Skin of body (tissue), 2 donors: ENCODE data around the gene THSD7A. TPM values are rescaled to one million over a fixed set of nuclear protein-coding genes. Genes with fewer than 3 reads are reported as not detected.
"Not testable (repeated sequence)": the region's sequence is repeated elsewhere in the genome, so short reads cannot be mapped to it uniquely, and the experiment has no call there.

Source experiments
- DNase-seq: peaks from one replicate; lab custom pipeline; 2025; lab: John Stamatoyannopoulos, UW
- total RNA-seq: library from RNA; depleted of rRNA; stranded (reverse); fragments of >200 nt; gene quantifications from one replicate; pipeline ENCODE4 v1.2.3, GENCODE V29; 2014

THSD7A gene
- total RNA-seq, 1 donor from 2014 or later = 6.9 TPM

GRCh38 chr7:11461946-11462345, 370.1 kb downstream of the THSD7A start:
- no peak for DNase-seq

- DNase-seq = peak; percentile 57
Observed at GRCh38 chr7:11458736-11459483, 373.1 kb downstream of the THSD7A start.

- DNase-seq = no peak
Observed at GRCh38 chr7:11457419-11457818, 374.6 kb downstream of the THSD7A start.

- no peak for DNase-seq
Observed at GRCh38 chr7:11456574-11456973, 375.4 kb downstream of the THSD7A start.

DNA sequence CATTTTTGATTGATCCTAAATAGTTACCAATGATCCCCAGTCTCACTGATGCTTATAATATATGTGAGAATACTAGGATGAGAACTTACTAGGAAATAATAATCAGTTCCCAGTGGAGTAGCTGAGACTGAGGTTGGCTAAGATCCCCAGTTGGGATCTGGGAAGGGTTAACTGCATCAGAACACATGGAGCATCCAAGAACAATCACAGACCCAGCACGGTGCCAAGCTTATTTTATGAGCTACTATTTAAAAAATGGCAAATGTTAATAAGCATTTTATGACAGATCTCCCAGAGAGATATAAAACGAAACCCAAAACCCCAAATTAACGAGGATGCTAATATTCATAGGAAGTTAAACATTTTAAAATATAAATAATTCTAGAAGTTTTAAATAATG, 379.5 kb downstream of the THSD7A start:
- DNase-seq = no peak

- no peak for DNase-seq
Observed at GRCh38 chr7:11450281-11450680, 381.7 kb downstream of the THSD7A start.

GRCh38 chr7:11449316-11449715, 382.7 kb downstream of the THSD7A start:
- DNase-seq = no peak

- DNase-seq = no peak
Observed at GRCh38 chr7:11448323-11448722, 383.7 kb downstream of the THSD7A start.

GRCh38 chr7:11447106-11447505, 384.9 kb downstream of the THSD7A start:
- DNase-seq = no peak

- DNase-seq = not testable (repeated sequence)
Observed at GRCh38 chr7:11443934-11444333, 388.1 kb downstream of the THSD7A start.

GRCh38 chr7:11437994-11438393, 394.0 kb downstream of the THSD7A start:
- no peak for DNase-seq

GRCh38 chr7:11436773-11437524, 395.0 kb downstream of the THSD7A start:
- DNase-seq = no peak

- no peak for DNase-seq
Observed at GRCh38 chr7:11436316-11436715, 395.7 kb downstream of the THSD7A start.

DNA sequence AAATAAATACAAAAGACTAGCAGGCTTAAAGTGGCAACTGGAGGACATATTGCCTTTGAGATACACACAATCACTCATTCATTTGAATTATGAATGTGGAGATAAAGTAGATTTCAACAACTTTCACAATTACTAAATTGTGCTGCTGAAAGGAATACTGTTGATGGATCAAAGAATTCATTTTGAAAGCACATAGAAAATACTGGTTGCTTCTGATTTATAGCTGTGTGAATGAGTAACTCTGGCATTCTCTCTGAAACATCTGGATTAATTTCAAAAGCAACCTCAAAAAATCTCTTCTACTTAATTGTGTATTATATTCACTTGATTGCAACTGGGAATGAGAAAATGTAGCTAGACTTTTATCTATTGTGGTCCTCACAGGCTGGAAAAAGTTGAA, 397.6 kb downstream of the THSD7A start:
- no peak for DNase-seq

- DNase-seq = no peak
Observed at GRCh38 chr7:11430841-11431240, 401.2 kb downstream of the THSD7A start.

- no peak for DNase-seq
Observed at GRCh38 chr7:11430112-11430511, 401.9 kb downstream of the THSD7A start.

DNA sequence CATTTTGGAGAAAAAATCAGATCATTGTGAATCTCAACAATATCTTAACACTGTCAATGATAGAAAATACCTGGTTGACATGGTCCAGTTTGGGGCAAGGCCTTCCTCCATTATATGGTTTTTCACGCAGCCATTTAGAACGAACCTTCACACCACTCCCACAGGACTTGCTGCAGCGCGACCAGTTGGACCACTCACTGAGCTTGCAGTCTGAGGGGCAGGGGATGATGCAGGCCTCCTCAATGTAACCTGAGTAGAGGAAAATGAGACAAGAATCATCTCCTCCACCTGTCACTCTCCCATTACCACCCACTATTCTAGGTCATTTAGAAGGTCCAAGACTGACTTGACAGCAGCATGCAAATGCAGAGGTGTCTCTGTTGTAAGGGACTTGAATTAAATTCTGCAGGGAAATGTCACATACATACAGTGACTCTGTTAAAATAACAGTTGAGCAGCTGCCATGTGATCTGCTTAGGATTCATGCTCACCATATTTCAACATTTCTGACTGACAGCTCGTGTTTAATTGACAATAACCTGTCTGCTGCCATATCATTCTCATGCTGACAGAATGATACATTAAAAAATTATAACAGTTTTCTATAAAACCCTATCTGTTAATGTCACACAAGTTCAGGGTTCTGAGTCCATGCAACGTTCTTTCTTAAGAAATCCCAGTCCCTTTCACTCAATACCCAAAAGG, 403.0 kb downstream of the THSD7A start:
- no peak for DNase-seq

DNA sequence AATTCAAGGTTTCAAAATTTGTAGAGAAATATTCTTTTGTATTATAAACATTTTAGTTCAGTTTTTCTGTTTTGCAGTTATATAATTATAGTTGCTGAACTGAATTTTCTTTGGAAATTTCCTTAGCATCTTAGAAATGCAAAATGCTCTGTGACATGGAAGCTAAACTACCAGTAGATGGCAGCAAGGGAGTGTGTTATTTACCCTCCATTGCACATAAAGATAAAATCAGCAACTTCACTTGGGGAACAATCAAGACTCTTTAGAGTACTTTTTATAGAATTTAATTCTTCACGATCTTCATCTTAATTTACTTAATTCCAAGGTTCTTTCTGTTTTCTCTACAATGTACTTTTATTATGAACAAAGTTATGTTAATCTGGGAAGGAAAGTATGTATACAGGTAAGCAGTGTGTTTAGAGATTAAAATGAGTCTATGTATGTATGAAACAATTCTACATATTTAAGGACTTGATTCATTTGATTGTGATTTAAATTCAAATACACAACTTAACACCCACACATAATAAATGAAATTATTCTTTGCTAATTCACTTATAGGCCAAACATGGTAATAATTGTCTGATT, 404.2 kb downstream of the THSD7A start:
- DNase-seq = peak; percentile 58

- no peak for DNase-seq
Observed at GRCh38 chr7:11424006-11424405, 408.0 kb downstream of the THSD7A start.

- DNase-seq = no peak
Observed at GRCh38 chr7:11420049-11420448, 411.9 kb downstream of the THSD7A start.

- no peak for DNase-seq
Observed at GRCh38 chr7:11416641-11417458, 415.1 kb downstream of the THSD7A start.
